ENCODE measurements around the gene CFAP161.

The CFAP161 gene

GRCh38 chr15:81146006-81146405, 11.9 kb downstream of the CFAP161 start:
- H3K4me3 ChIP-seq (ENCODE audit: low read depth, low read length) = no peak overlapping the region
- no peak for TF ChIP-seq CTCF (IDR thresholded peaks at IDR 0.05; ENCODE audit: borderline replicate concordance, insufficient read depth, low read depth, low read length)

- H3K4me3 ChIP-seq (ENCODE audit: low read depth, low read length) = no peak overlapping the region
- no peak for TF ChIP-seq CTCF (IDR thresholded peaks at IDR 0.05; ENCODE audit: borderline replicate concordance, insufficient read depth, low read depth, low read length)
Measured at GRCh38 chr15:81146466-81146865, 12.4 kb downstream of the CFAP161 start.

GRCh38 chr15:81151389-81151788, 17.3 kb downstream of the CFAP161 start:
- no peak for TF ChIP-seq CTCF (IDR thresholded peaks at IDR 0.05; ENCODE audit: borderline replicate concordance, insufficient read depth, low read depth, low read length)
- no peak overlapping the region for H3K4me3 ChIP-seq (ENCODE audit: low read depth, low read length)

GRCh38 chr15:81152339-81152738, 18.3 kb downstream of the CFAP161 start:
- H3K4me3 ChIP-seq (ENCODE audit: low read depth, low read length) = no peak overlapping the region
- TF ChIP-seq CTCF (IDR thresholded peaks at IDR 0.05; ENCODE audit: borderline replicate concordance, insufficient read depth, low read depth, low read length) = no peak

- TF ChIP-seq CTCF (IDR thresholded peaks at IDR 0.05; ENCODE audit: borderline replicate concordance, insufficient read depth, low read depth, low read length) = no peak
- no peak overlapping the region for H3K4me3 ChIP-seq (ENCODE audit: low read depth, low read length)
Measured at GRCh38 chr15:81152799-81153198, 18.7 kb downstream of the CFAP161 start.

GRCh38 chr15:81155375-81156218, 21.5 kb downstream of the CFAP161 start:
- no peak overlapping the region for H3K4me3 ChIP-seq (ENCODE audit: low read depth, low read length)
- TF ChIP-seq CTCF (IDR thresholded peaks at IDR 0.05; ENCODE audit: borderline replicate concordance, insufficient read depth, low read depth, low read length) = no peak

- TF ChIP-seq CTCF (IDR thresholded peaks at IDR 0.05; ENCODE audit: borderline replicate concordance, insufficient read depth, low read depth, low read length) = no peak
- no peak overlapping the region for H3K4me3 ChIP-seq (ENCODE audit: low read depth, low read length)
Measured at GRCh38 chr15:81156324-81156723, 22.3 kb downstream of the CFAP161 start.

All from GM12875 (cell line).